Kidney glomerular epithelial cell (primary cell): ENCODE measurements around the gene MBD3L1.

Source experiments
- DNase-seq: peaks from one replicate; lab custom pipeline; 2025; lab: John Stamatoyannopoulos, UW

MBD3L1 gene

GRCh38 chr19:8832132-8833021, at the start of gene MBD3L1, which contains the start of gene ZNF558:
TSS of gene MBD3L1 (plus strand) at chr19:8832377. CDS start at chr19:8842679, 10,302 bp downstream.
TSS of gene ZNF558 (minus strand) at chr19:8832304. CDS start at chr19:8822659, 9,645 bp downstream.
- peak; percentile 94 for DNase-seq

GRCh38 chr19:8794823-8795222, 37.4 kb upstream of the MBD3L1 start:
- no peak for DNase-seq

- DNase-seq: no peak
These were observed 25.5 kb upstream of the MBD3L1 start for GRCh38 chr19:8806661-8807060.

- no peak for DNase-seq
These were observed 20.6 kb upstream of the MBD3L1 start for GRCh38 chr19:8811315-8812172.

GRCh38 chr19:8814176-8814575, 18.0 kb upstream of the MBD3L1 start:
- DNase-seq: no peak

GRCh38 chr19:8815780-8816179, 16.4 kb upstream of the MBD3L1 start:
- no peak for DNase-seq

- DNase-seq: no peak
These were observed 11.9 kb upstream of the MBD3L1 start for GRCh38 chr19:8820234-8820633.

- no peak for DNase-seq
These were observed 10.4 kb upstream of the MBD3L1 start for GRCh38 chr19:8821748-8822241.

GRCh38 chr19:8826371-8826770, 5.8 kb upstream of the MBD3L1 start:
- no peak for DNase-seq

GRCh38 chr19:8827277-8827676, 4.9 kb upstream of the MBD3L1 start:
- no peak for DNase-seq

- DNase-seq: no peak
These were observed 804 bp upstream of the MBD3L1 start for GRCh38 chr19:8831373-8831772.

GRCh38 chr19:8831832-8832131, 395 bp upstream of the MBD3L1 start:
- DNase-seq: no peak

- no peak for DNase-seq
These were observed 3.3 kb downstream of the MBD3L1 start for GRCh38 chr19:8835446-8835845.

- no peak for DNase-seq
These were observed 3.7 kb downstream of the MBD3L1 start for GRCh38 chr19:8835877-8836276.

GRCh38 chr19:8840708-8841107, 8.5 kb downstream of the MBD3L1 start:
- DNase-seq: no peak

- no peak for DNase-seq
These were observed 14.6 kb downstream of the MBD3L1 start for GRCh38 chr19:8846819-8847218.

- no peak for DNase-seq
These were observed 17.1 kb downstream of the MBD3L1 start for GRCh38 chr19:8849232-8849631.

- no peak for DNase-seq
These were observed 18.3 kb downstream of the MBD3L1 start for GRCh38 chr19:8850488-8850887.

- DNase-seq: no peak
These were observed 26.1 kb downstream of the MBD3L1 start for GRCh38 chr19:8858260-8858659.

- DNase-seq: no peak
These were observed 34.2 kb downstream of the MBD3L1 start for GRCh38 chr19:8866344-8866743.

GRCh38 chr19:8877854-8878705, 45.9 kb downstream of the MBD3L1 start:
- no peak for DNase-seq
